Measurements from ENCODE around the gene PECR.

DNA sequence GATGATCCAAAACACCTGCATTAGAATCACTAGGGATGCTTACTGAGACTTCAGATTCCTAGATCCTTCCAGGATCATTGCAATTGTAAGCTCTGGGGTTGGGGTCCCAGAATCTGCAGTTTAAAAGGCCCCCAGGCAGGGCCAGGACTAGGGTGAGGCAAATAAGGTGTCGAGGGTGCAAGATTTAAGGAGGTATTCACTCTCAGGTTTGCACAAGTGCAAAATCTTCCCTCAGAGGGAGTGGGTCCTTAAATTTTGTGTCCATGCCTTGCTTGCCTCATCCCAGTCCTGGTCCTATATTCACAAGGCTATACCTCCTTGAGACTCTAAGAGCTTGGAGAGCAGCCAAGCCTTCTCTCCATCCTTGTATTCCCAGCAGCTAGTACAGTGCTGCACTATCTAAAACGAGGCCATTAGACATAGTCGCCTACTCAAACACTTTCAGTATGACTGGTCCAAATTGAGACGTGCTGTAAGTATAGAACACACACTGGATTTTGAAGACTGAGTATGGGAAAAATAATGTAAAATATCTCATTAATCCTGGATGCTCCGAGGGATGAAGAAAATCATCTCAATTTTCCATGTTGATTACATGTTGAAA lies 36.6 kb downstream of the PECR start:
- TF ChIP-seq POLR2A (IDR thresholded peaks at IDR 0.05; ENCODE audit: low read length) (no peak), GATA1 (IDR thresholded peaks at IDR 0.05; ENCODE audit: low read depth, low read length) (no peak)
